ENCODE results near the gene TK1. TPM values are rescaled to one million over a fixed set of nuclear protein-coding genes. Genes with fewer than 3 reads are reported as not detected.
A peak's percentile ranks its signal among the peaks of the same experiment; 100 is the strongest.

TK1 gene
- total RNA-seq, 1 experiment from 2014 or later = 72.5 TPM

DNA sequence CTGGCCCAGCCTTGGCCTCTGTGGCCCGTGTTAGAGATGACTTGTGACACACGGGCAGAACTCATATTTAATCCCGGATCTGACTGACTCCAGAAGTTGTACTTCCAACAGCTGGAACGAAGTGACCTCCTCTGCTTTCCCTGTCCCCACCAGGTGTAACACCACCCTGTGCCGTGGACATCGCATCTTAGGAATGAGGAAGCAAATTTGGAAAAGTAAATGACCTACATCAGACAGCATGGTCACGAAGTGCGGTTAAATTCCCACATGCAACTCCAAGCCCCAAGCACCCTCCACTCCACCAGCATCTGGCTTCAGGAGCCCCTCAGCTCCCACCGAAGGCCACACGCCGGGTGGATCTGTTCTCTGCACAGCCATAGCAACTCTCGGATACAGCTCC is 2.9 kb downstream of the TK1 start:
- POLR2A ChIA-PET = no interaction called here
- H3K4me3 Mint-ChIP-seq = peak overlapping the region; percentile 37; the same call in 1 of the 2 replicates

DNA sequence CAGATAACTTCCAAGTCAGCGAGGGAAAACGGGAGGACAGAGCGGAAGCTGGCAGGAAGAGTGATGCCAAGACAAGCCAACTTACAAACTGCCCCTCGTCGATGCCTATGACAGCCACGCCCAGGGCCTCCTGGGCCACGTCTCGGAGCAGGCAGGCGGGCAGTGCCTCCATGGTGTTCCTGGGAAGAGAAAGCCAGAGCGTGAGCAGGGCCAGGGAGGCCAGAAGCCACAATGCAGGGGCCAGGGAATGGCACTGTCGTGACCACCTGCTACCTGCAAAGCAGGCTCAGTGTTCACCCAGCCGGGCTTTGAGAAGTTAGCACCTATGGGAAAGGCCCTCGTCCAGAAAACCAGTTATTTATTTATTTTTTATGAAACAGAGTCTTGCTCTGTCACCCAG is 4.3 kb downstream of the TK1 start:
- no peak overlapping the region for H3K4me3 Mint-ChIP-seq
- ATAC-seq = no peak
- no peaks in the 10 kb centered on the region for H3K9me3 Mint-ChIP-seq
- ChIA-PET CTCF (interaction anchor here (1.1 to 1.7 kb wide), 2 partner anchors 24 to 69 kb away, joined by 3 to 4 read pairs; no protein-coding TSS in a partner anchor), POLR2A (interaction anchor here (0.7 kb wide), 1 partner anchor 11 kb away, joined by 7 read pairs; no protein-coding TSS in a partner anchor)
- peaks cover 71% of the 10 kb centered on the region for H3K36me3 Mint-ChIP-seq
- H3K27me3 Mint-ChIP-seq (ENCODE audit: low read depth) = no peaks in the 10 kb centered on the region
- no peak overlapping the region for H3K27ac Mint-ChIP-seq
- peaks cover 18% of the 10 kb centered on the region for H3K4me1 Mint-ChIP-seq
- DNase-seq (ENCODE audit: low spot score) = no peak
- TF ChIP-seq FOXJ3 (CRISPR knock-in tag; IDR thresholded peaks at IDR 0.05; ENCODE audit: borderline replicate concordance) = no peak

More for the DNA sequence above, 2.9 kb downstream of the TK1 start:
- CTCF ChIA-PET = interaction anchor here (0.7 to 4.9 kb wide), 5 partner anchors 8 to 99 kb away, joined by 3 to 85 read pairs (median 4); no protein-coding TSS in a partner anchor
- no peak overlapping the region for H3K27ac Mint-ChIP-seq
- peaks cover 24% of the 10 kb centered on the region for H3K4me1 Mint-ChIP-seq
- DNase-seq (ENCODE audit: low spot score) = no peak
- no peaks in the 10 kb centered on the region for H3K27me3 Mint-ChIP-seq (ENCODE audit: low read depth)
- H3K9me3 Mint-ChIP-seq = no peaks in the 10 kb centered on the region
- TF ChIP-seq, protein P1, sequence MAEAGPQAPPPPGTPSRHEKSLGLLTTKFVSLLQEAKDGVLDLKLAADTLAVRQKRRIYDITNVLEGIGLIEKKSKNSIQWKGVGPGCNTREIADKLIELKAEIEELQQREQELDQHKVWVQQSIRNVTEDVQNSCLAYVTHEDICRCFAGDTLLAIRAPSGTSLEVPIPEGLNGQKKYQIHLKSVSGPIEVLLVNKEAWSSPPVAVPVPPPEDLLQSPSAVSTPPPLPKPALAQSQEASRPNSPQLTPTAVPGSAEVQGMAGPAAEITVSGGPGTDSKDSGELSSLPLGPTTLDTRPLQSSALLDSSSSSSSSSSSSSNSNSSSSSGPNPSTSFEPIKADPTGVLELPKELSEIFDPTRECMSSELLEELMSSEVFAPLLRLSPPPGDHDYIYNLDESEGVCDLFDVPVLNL (CRISPR knock-in tag; IDR thresholded peaks at IDR 0.05; ENCODE audit: borderline replicate concordance, low read depth) = no peak
- TF ChIP-seq ESRRA (CRISPR knock-in tag; IDR thresholded peaks at IDR 0.05; ENCODE audit: borderline replicate concordance) = no peak
- no peak for TF ChIP-seq AR (CRISPR knock-in tag; IDR thresholded peaks at IDR 0.05)
- TF ChIP-seq NFATC4 (CRISPR knock-in tag; IDR thresholded peaks at IDR 0.05) = no peak
- TF ChIP-seq, protein P2, sequence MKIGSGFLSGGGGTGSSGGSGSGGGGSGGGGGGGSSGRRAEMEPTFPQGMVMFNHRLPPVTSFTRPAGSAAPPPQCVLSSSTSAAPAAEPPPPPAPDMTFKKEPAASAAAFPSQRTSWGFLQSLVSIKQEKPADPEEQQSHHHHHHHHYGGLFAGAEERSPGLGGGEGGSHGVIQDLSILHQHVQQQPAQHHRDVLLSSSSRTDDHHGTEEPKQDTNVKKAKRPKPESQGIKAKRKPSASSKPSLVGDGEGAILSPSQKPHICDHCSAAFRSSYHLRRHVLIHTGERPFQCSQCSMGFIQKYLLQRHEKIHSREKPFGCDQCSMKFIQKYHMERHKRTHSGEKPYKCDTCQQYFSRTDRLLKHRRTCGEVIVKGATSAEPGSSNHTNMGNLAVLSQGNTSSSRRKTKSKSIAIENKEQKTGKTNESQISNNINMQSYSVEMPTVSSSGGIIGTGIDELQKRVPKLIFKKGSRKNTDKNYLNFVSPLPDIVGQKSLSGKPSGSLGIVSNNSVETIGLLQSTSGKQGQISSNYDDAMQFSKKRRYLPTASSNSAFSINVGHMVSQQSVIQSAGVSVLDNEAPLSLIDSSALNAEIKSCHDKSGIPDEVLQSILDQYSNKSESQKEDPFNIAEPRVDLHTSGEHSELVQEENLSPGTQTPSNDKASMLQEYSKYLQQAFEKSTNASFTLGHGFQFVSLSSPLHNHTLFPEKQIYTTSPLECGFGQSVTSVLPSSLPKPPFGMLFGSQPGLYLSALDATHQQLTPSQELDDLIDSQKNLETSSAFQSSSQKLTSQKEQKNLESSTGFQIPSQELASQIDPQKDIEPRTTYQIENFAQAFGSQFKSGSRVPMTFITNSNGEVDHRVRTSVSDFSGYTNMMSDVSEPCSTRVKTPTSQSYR (CRISPR knock-in tag; IDR thresholded peaks at IDR 0.05) = no peak
- peaks cover 59% of the 10 kb centered on the region for H3K36me3 Mint-ChIP-seq
- no peak for ATAC-seq

- Mint-ChIP-seq H3K9me3 (no peaks in the 10 kb centered on the region), H3K4me3 (no peak overlapping the region), H3K27me3 (ENCODE audit: low read depth) (no peaks in the 10 kb centered on the region), H3K4me1 (peaks cover 26% of the 10 kb centered on the region), H3K36me3 (peaks cover 71% of the 10 kb centered on the region), H3K27ac (peak overlapping the region; percentile 13)
- ChIA-PET CTCF (interaction anchor here (1.2 kb wide), 1 partner anchor 26 kb away, joined by 5 read pairs; no protein-coding TSS in a partner anchor), POLR2A (no interaction called here)
- TF ChIP-seq TP53 (CRISPR knock-in tag; IDR thresholded peaks at IDR 0.05) = no peak
- TF ChIP-seq ZNF138 (CRISPR knock-in tag; conservative IDR thresholded peaks at IDR 0.05) = no peak
- no peak for TF ChIP-seq FOXK1 (CRISPR knock-in tag; IDR thresholded peaks at IDR 0.05)
- no peak for TF ChIP-seq NFATC4 (CRISPR knock-in tag; IDR thresholded peaks at IDR 0.05)
- no peak for TF ChIP-seq PRRX2 (CRISPR knock-in tag; IDR thresholded peaks at IDR 0.05)
- no peak for TF ChIP-seq ZBTB21 (CRISPR knock-in tag; IDR thresholded peaks at IDR 0.05; ENCODE audit: borderline replicate concordance)
- ATAC-seq (no peak), DNase-seq (ENCODE audit: low spot score) (no peak)
These were observed 6.3 kb downstream of the TK1 start for GRCh38 chr17:78180508-78180907.

GRCh38 chr17:78180083-78180482 is 6.8 kb downstream of the TK1 start:
- ChIA-PET CTCF (interaction anchor here (1.2 kb wide), 1 partner anchor 26 kb away, joined by 5 read pairs; no protein-coding TSS in a partner anchor), POLR2A (no interaction called here)
- Mint-ChIP-seq H3K9me3 (no peaks in the 10 kb centered on the region), H3K27me3 (ENCODE audit: low read depth) (no peaks in the 10 kb centered on the region), H3K4me3 (no peak overlapping the region), H3K4me1 (peaks cover 26% of the 10 kb centered on the region), H3K36me3 (peaks cover 75% of the 10 kb centered on the region), H3K27ac (no peak overlapping the region)
- no peak for ATAC-seq
- no peak for DNase-seq (ENCODE audit: low spot score)
- TF ChIP-seq TEAD4 (CRISPR knock-in tag; IDR thresholded peaks at IDR 0.05) = no peak
- no peak for TF ChIP-seq JUN (CRISPR knock-in tag; IDR thresholded peaks at IDR 0.05)
- TF ChIP-seq, protein P3, sequence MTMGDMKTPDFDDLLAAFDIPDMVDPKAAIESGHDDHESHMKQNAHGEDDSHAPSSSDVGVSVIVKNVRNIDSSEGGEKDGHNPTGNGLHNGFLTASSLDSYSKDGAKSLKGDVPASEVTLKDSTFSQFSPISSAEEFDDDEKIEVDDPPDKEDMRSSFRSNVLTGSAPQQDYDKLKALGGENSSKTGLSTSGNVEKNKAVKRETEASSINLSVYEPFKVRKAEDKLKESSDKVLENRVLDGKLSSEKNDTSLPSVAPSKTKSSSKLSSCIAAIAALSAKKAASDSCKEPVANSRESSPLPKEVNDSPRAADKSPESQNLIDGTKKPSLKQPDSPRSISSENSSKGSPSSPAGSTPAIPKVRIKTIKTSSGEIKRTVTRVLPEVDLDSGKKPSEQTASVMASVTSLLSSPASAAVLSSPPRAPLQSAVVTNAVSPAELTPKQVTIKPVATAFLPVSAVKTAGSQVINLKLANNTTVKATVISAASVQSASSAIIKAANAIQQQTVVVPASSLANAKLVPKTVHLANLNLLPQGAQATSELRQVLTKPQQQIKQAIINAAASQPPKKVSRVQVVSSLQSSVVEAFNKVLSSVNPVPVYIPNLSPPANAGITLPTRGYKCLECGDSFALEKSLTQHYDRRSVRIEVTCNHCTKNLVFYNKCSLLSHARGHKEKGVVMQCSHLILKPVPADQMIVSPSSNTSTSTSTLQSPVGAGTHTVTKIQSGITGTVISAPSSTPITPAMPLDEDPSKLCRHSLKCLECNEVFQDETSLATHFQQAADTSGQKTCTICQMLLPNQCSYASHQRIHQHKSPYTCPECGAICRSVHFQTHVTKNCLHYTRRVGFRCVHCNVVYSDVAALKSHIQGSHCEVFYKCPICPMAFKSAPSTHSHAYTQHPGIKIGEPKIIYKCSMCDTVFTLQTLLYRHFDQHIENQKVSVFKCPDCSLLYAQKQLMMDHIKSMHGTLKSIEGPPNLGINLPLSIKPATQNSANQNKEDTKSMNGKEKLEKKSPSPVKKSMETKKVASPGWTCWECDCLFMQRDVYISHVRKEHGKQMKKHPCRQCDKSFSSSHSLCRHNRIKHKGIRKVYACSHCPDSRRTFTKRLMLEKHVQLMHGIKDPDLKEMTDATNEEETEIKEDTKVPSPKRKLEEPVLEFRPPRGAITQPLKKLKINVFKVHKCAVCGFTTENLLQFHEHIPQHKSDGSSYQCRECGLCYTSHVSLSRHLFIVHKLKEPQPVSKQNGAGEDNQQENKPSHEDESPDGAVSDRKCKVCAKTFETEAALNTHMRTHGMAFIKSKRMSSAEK (CRISPR knock-in tag; IDR thresholded peaks at IDR 0.05; ENCODE audit: borderline replicate concordance) = no peak
- TF ChIP-seq, protein P4, sequence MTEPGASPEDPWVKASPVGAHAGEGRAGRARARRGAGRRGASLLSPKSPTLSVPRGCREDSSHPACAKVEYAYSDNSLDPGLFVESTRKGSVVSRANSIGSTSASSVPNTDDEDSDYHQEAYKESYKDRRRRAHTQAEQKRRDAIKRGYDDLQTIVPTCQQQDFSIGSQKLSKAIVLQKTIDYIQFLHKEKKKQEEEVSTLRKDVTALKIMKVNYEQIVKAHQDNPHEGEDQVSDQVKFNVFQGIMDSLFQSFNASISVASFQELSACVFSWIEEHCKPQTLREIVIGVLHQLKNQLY (CRISPR knock-in tag; IDR thresholded peaks at IDR 0.05) = no peak

Data from WTC11 (cell line).